Large intestine (tissue), 1 donor: ENCODE results near the gene WFDC5. TPM values are rescaled to one million over a fixed set of nuclear protein-coding genes. Genes with fewer than 3 reads are reported as not detected.

Source experiments
- polyA plus RNA-seq: library from polyadenylated mRNA; unstranded; fragments of 120-200 nt; gene quantifications from one replicate; pipeline ENCODE4 v1.2.1, GENCODE V29; 2013

Gene WFDC5
- polyA plus RNA-seq, 1 donor: not detected

Other genes starting within 250 kb of the WFDC5 start
- 152 TPM for gene YWHAB, start 229.5 kb downstream of the WFDC5 start, polyA plus RNA-seq
- 27.4 TPM for gene PABPC1L, start 205.1 kb downstream of the WFDC5 start, polyA plus RNA-seq
- gene TOMM34, start 154.8 kb downstream of the WFDC5 start, polyA plus RNA-seq: 21.8 TPM
- 15.8 TPM for gene STK4, start 148.7 kb downstream of the WFDC5 start, polyA plus RNA-seq
- gene KCNS1, start 14.0 kb downstream of the WFDC5 start, polyA plus RNA-seq: 1.2 TPM
- not detected for gene WFDC12, start 9.3 kb upstream of the WFDC5 start, polyA plus RNA-seq
- 37.4 TPM for gene PI3, start 59.7 kb upstream of the WFDC5 start, polyA plus RNA-seq
- not detected for gene SEMG1, start 91.9 kb upstream of the WFDC5 start, polyA plus RNA-seq
- not detected for gene SEMG2, start 106.2 kb upstream of the WFDC5 start, polyA plus RNA-seq
- 20.1 TPM for gene SLPI, start 139.4 kb upstream of the WFDC5 start, polyA plus RNA-seq
- not detected for gene RBPJL, start 191.7 kb upstream of the WFDC5 start, polyA plus RNA-seq
- not detected for gene MATN4, start 193.1 kb upstream of the WFDC5 start, polyA plus RNA-seq
- gene SDC4, start 233.2 kb upstream of the WFDC5 start, polyA plus RNA-seq: 87.8 TPM
- gene SYS1, start 248.0 kb upstream of the WFDC5 start, polyA plus RNA-seq: 31.7 TPM